Measurements from ENCODE around the gene SLX4IP. TPM values are rescaled to one million over a fixed set of nuclear protein-coding genes. Genes with fewer than 3 reads are reported as not detected.
"Not testable (repeated sequence)": the region's sequence is repeated elsewhere in the genome, so short reads cannot be mapped to it uniquely, and the experiment has no call there.

The SLX4IP gene
- total RNA-seq, 4 donors from 2014 or later, result 6.3 to 8.3 (median 7.4) TPM

DNA sequence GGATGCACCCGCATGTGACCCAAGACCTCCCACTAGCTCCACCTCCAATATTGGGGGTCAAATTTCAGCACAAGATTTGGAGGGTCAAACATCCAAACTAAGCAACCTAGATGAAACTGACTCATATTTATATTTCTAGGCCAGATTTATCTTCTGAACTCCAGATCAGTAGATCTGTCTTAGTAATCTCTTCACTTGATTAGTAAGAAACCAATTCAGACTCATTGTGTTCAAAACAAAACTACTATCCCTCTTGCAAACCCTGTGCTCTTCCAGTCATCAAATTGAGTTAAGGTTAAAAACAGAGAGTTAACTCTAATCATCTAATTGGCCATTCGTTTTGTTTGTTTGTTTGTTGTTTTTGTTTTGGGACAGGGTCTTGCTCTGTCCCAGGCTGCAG, 44.4 kb upstream of the SLX4IP start:
- intact Hi-C loops (cut with DNase I), result no loop called here
- no peaks in the 10 kb centered on the region for H3K4me1 ChIP-seq
- DNase-seq, result no peak
- 92 to 93% methylated on average over 2 of the region's 2 CpGs for WGBS, 2 donors
- no peak overlapping the region for H3K4me3 ChIP-seq (replicated peaks in 1 of 3)
- H3K9me3 ChIP-seq, result no peaks in the 10 kb centered on the region
- H3K27me3 ChIP-seq, result no peaks in the 10 kb centered on the region
- no peaks in the 10 kb centered on the region for H3K36me3 ChIP-seq
- no peak for TF ChIP-seq POLR2A (IDR thresholded peaks at IDR 0.05)
- TF ChIP-seq, protein P1, sequence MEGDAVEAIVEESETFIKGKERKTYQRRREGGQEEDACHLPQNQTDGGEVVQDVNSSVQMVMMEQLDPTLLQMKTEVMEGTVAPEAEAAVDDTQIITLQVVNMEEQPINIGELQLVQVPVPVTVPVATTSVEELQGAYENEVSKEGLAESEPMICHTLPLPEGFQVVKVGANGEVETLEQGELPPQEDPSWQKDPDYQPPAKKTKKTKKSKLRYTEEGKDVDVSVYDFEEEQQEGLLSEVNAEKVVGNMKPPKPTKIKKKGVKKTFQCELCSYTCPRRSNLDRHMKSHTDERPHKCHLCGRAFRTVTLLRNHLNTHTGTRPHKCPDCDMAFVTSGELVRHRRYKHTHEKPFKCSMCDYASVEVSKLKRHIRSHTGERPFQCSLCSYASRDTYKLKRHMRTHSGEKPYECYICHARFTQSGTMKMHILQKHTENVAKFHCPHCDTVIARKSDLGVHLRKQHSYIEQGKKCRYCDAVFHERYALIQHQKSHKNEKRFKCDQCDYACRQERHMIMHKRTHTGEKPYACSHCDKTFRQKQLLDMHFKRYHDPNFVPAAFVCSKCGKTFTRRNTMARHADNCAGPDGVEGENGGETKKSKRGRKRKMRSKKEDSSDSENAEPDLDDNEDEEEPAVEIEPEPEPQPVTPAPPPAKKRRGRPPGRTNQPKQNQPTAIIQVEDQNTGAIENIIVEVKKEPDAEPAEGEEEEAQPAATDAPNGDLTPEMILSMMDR (IDR thresholded peaks at IDR 0.05), result no peak
- H3K27ac ChIP-seq, result no peak overlapping the region

DNA sequence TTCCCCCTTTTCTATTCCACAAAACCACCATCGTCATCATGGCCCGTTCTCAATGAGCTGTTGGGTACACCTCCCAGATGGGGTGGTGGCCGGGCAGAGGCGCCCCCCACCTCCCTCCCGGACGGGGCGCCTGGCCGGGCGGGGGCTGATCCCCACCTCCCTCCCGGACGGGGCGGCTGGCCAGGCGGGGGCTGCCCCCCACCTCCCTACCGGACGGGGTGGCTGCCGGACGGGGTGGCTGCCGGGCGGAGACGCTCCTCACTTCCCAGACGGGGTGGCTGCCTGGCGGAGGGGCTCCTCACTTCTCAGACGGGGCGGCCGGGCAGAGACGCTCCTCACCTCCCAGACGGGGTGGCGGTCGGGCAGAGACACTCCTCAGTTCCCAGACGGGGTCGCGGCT, 40.4 kb upstream of the SLX4IP start:
- H3K4me3 ChIP-seq (replicated peaks in 1 of 3); H3K36me3 ChIP-seq; DNase-seq; H3K27me3 ChIP-seq; H3K4me1 ChIP-seq; H3K27ac ChIP-seq; intact Hi-C loops (cut with DNase I); H3K9me3 ChIP-seq: not testable (repeated sequence)
- 98 to 100% methylated on average over 3 to 23 of the region's 32 CpGs for WGBS, 2 donors

DNA sequence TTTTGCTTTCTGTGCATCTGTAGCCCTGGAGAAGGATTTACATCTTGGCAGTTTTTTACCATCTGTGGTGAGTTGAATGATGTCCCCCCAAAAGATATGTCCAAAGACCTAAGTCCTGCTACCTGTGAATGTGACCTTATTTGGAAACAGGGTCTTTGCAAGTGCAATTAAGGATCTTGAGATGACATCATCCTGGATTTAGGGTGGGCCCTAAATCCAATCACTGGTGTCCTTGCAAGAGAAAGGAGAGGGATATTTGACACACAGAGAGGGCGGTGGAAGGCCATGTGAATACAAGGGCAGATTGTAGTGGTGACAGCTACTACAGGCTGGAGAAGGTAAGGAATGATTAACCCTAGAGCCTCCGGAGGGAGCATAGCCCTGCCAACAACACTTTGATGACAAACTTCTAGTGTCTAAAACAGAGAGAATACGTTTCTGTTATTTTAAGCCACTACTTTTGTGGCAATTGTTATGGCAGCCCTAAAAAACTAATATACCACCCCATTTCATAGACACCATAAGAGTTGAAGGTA, 36.2 kb upstream of the SLX4IP start:
- Histone ChIP-seq H3K27me3 (no peaks in the 10 kb centered on the region), H3K4me3 (replicated peaks in 1 of 3) (no peak overlapping the region), H3K9me3 (no peaks in the 10 kb centered on the region), H3K36me3 (no peaks in the 10 kb centered on the region), H3K4me1 (no peaks in the 10 kb centered on the region), H3K27ac (no peak overlapping the region)
- WGBS, 2 donors, result 63 to 74% methylated on average over 3 of the region's 3 CpGs
- intact Hi-C loops (cut with DNase I), result no loop called here
- TF ChIP-seq, protein P1 (IDR thresholded peaks at IDR 0.05), result no peak
- TF ChIP-seq POLR2A (IDR thresholded peaks at IDR 0.05), result no peak
- no peak for DNase-seq

DNA sequence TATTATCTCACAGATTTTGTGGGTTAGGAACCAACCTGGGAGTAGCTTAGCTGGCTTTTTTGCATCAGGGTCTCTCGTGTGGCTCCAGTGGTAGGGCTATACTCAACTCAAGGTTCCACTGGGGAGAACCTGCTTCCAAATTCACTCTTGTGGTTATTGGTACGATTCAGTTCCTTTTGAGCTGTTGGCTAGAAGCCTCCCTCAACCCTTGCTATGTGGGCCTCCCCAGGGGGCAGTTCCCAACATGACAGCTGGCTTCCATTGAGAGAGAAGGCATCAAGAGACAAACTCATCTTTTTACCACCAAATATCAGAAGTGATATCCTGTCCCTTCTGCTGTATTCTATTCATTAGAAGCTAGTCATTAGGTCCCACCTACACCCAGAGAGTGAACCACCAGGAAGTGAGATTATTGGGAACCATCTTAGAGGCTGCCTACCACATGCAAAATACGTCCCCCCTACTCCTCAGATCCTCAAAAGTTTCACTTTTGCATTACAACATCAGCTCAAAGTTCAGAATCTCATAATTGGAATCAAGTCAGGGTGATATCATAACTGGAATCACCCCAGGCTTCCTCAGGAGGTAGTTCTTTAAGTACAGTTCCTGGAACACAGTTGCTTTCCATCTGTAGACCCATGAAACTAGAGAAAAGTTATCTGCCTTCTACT, 32.0 kb upstream of the SLX4IP start:
- Histone ChIP-seq H3K9me3 (no peaks in the 10 kb centered on the region), H3K4me1 (no peaks in the 10 kb centered on the region), H3K4me3 (replicated peaks in 1 of 3) (no peak overlapping the region), H3K27me3 (no peaks in the 10 kb centered on the region), H3K27ac (no peak overlapping the region), H3K36me3 (peaks cover 0 to 10% of the 10 kb centered on the region in 2 donors)
- 84 to 96% methylated on average over 3 of the region's 3 CpGs for WGBS, 2 donors
- no peak for TF ChIP-seq POLR2A (IDR thresholded peaks at IDR 0.05)
- TF ChIP-seq, protein P1 (IDR thresholded peaks at IDR 0.05), result no peak
- intact Hi-C loops (cut with DNase I), result no loop called here
- no peak for DNase-seq

DNA sequence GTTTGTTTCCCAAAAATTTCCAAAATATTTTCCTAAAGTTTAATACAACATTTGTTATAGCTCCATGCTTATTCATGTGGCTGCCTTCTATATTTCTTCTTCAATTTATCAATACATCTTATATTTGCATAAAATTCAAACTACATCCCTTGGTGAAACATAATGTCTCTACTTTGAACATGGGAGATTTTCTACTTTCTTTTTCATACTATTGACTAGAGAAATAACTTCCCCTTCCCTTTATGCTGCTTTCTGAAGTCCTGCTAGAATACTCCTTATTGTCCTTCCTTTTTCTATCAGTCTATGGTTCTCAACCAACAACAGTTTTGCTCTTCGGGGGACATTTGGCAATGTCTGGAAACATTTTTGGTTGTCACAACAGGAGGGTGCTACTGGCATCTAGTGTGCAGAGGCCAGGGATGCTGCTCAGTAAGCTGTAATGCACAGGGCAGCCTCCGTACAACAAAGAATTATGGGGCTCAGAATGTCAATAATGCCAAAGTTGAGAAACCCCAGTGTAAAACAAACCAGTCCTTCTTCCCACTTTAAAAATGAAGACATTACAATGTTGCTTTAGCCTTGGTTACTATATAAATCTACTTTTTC, 31.0 kb upstream of the SLX4IP start:
- no peak for DNase-seq
- Histone ChIP-seq H3K27me3 (no peaks in the 10 kb centered on the region), H3K36me3 (peaks cover 0 to 10% of the 10 kb centered on the region in 2 donors), H3K4me3 (replicated peaks in 1 of 3) (no peak overlapping the region), H3K4me1 (no peaks in the 10 kb centered on the region), H3K9me3 (no peaks in the 10 kb centered on the region), H3K27ac (no peak overlapping the region)
- intact Hi-C loops (cut with DNase I), result no loop called here
- WGBS, 2 donors, result 92 to 94% methylated on average over 2 of the region's 2 CpGs
- TF ChIP-seq POLR2A (IDR thresholded peaks at IDR 0.05), result no peak
- TF ChIP-seq, protein P1 (IDR thresholded peaks at IDR 0.05), result no peak
